22Rv1 (cell line): Measurements from ENCODE around the gene IMMP2L.

Source experiments
- ZFX ChIP-seq: fragments of 450-650 bp; IDR thresholded peaks from 2 replicates; pipeline ENCODE4 v1.6.1; 2017; ENCODE audit warnings: antibody characterized with exemption, borderline replicate concordance
- TF ChIP-seq, protein P1 (sequence below): fragments of 450-650 bp; IDR thresholded peaks from 2 replicates; pipeline ENCODE4 v1.5.1; 2017; ENCODE audit warnings: mild to moderate bottlenecking

DNA sequence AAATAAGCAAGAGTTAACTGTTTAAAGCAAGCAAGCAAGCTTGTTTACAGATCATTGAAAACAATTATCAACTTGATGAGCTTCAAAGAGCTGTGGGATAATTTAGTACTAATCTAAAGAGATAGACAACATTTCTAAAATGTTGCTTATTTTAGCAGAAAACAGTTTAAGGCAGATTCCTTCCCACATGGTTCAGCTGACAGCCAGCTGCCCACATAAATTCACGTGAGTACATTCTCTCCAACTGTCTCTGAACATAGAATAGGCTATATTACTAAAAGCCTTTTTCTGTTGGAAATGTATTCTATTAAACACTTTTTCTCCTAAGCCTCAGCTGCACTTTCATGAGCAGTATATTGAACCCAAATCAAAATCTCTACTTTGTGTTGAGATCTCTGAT, 297.3 kb downstream of the IMMP2L start:
- TF ChIP-seq, protein P1, sequence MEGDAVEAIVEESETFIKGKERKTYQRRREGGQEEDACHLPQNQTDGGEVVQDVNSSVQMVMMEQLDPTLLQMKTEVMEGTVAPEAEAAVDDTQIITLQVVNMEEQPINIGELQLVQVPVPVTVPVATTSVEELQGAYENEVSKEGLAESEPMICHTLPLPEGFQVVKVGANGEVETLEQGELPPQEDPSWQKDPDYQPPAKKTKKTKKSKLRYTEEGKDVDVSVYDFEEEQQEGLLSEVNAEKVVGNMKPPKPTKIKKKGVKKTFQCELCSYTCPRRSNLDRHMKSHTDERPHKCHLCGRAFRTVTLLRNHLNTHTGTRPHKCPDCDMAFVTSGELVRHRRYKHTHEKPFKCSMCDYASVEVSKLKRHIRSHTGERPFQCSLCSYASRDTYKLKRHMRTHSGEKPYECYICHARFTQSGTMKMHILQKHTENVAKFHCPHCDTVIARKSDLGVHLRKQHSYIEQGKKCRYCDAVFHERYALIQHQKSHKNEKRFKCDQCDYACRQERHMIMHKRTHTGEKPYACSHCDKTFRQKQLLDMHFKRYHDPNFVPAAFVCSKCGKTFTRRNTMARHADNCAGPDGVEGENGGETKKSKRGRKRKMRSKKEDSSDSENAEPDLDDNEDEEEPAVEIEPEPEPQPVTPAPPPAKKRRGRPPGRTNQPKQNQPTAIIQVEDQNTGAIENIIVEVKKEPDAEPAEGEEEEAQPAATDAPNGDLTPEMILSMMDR, result no peak
- no peak for TF ChIP-seq ZFX
